CD4-positive, alpha-beta T cell treated with Interleukin-17A for 1 hour (primary cell): ENCODE data around the gene DSG2.
"Not testable (repeated sequence)": the region's sequence is repeated elsewhere in the genome, so short reads cannot be mapped to it uniquely, and the experiment has no call there.

ENCODE experiments used
- DNase-seq: peaks from one replicate; pipeline ENCODE4 v3.0.0-alpha.2; 2020

Gene DSG2

DNA sequence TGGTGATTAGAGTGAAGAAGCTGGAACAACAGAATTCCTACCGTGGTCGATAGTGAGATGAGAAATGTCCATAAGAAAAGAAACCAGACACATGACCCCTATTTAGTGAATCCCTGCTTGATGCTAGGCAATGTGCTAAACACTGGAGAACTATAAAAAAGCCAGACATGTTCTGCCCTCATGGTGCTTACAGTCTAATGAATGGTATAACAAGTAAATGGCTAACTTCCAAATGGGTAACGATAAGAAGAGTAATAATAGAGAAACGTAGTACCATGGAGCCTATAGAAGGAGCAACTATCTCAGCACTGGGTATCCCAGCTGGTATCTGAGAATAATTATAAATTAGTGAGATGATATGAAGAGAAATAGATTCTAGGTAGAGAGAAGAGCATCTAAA, 5.0 kb downstream of the DSG2 start:
- no peak for DNase-seq

DNA sequence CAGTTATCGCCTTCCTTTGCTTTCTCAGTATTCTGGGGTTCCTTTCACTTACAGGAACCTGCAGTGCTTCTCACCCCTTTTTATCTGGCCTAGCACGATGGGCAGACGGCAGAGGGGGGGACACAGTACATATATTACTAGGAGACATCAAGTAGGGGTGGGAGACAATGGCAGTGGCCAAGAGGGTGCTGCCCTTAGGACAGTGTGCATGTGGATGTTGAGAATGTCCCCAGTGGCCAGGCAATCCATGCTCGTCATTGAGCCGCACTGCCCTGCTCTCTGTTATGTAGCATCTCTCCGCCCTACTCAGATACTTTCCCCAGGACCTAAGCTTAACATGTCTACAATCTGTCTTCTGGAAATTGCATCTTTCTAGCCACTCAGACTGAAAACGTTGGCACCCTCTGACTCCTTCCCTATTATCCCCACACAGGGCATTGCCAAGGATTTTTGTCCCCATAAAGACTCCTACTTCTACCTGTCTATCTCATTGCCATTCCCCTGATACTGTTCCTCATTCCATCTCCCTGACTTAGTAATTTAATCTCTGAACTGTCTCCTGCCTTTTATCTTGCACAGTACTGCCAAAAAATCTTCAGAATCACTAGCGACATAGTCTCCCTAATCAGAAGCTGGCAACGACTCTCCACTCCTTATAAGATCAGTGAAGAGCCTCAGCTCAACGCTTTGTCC, 6.6 kb downstream of the DSG2 start:
- DNase-seq = no peak

DNA sequence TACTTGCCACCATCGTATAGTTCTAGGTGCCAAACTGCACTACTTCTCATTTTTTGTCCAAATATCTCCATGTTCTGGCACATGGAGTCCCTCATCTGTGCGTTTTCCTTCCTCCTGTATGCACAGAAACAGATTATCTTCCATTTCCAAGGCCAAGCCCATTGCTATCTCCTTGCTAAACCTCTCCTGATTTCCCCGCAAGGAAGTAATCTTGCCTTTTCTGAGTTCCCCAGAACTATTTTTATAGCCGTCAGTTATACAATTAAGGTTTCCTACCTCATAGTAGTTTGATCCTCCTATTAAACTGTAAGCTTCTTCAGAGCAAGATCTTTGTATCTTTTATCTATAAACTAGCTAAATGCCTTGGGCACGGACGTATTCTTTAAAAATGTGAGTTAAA, 7.2 kb downstream of the DSG2 start:
- no peak for DNase-seq

DNA sequence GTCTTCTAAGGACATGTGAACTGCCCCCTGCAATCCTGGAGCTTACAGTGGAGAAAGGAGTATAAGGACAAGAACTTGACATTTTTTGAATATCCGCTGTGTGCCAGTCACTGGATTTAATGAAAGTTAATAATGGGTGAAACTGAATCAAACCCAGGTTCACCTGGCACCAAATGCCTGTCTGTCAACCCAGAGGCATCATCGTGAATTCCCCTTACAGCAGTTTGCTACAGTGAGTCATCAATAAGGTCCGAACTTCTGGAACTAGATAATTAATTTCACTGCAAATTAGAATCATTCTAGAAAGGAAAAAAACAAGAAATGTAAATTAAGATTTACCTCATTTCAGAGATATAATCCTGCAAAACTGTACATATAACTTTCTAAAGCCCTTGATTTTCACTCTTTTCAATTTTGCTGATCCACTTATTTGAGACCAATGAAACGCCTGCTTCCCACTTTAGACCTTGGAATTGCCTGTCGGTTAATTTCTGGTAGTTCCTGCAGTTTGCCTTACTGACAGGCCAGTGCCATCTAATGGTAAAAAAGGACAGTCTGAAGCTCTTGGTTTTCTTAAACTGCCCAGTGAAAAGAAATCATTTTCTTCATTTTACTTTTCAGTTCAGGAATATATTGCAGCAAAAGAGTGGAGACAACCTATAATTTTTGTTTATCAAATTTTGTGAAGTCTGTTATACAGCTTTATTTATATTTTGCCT, 8.2 kb downstream of the DSG2 start:
- no peak for DNase-seq

DNA sequence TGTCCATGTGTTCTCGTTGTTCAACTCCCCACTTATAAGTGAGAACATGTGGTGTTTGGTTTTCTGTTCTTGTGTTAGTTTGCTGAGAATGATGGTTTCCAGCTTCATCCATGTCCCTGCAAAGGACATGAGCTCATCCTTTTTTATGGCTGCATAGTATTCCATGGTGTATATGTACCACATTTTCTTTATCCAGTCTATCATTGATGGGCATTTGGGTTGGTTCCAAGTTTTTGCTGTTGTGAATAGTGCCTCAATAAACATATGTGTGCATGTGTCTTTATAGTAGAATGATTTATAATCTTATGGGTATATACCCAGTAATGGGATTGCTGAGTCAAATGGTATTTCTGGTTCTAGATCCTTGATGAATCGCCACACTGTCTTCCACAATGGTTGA, 9.1 kb downstream of the DSG2 start:
- not testable (repeated sequence) for DNase-seq

DNA sequence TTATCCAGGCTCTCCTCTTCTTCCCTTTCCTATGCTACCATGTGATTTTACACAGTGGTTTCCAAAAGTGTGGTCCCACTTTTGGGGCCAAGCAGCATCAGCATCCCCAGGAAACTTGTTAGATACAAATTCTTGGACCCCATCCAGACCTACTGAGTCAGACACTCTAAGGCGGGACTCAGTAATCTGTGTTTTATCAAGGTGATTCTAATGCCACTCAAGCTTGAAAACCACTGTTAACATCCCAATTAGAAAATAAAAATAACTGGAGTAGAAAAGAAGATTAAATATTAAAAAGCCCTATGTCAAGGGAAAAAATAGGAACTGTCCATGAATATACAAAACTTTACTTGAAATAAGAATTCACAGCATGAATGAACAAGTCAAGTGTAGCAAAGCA, 10.8 kb downstream of the DSG2 start:
- no peak for DNase-seq

DNA sequence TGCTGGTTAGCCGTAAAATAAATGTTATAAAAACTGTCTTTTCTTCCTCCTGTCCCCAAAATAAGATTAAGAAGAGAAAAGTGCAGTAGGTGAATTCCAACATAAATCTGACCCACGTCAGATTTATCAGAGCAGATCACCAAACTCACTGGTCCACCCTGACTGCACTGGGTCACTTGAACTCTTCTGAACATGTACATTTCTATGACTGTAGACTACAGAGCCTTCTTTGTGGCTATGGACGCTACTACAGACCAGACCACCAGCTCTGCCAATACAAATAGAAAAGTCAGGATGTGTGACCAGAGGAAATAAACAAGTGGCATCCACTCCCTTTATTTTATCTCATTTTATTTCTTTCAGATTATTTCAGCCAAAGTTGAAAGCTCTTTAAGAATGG, 11.6 kb downstream of the DSG2 start:
- no peak for DNase-seq

DNA sequence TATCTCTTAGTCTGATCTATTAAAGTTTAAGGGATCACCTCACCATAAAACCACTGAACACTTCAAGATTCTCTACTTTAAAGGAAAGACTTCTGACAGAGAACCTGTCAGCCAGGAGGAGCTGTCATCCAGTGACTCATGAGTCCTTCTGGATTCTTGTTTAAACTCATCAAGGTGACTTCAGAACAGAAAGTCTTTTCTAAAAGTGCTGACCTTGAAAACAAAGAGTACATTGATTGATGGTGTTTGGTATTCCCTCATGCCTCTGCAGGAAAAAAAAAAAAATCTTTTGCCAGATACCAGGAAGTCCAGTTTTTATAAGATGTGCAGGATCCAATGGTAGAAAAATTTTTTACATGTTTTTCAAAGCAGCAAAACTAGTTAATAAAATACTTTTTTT, 12.3 kb downstream of the DSG2 start:
- DNase-seq = no peak

DNA sequence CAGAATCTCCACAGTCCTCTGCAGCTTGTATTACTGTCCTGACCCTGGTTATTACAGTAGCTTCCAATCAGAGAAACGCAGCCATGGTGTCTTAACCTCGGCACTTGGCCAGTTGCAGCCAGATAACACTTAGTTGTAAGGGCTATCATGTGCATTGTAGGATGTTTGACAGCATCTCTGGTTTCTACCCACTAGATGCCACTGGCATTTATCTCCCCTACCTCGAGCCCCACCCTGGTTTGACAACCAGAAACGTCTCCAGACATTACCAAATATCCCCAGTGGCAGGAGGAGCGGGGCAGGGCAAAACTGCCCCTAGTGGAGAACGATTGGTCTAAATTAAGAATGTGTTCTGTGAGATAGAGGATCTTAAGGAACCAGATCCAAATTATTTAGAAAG, 13.1 kb downstream of the DSG2 start:
- no peak for DNase-seq

DNA sequence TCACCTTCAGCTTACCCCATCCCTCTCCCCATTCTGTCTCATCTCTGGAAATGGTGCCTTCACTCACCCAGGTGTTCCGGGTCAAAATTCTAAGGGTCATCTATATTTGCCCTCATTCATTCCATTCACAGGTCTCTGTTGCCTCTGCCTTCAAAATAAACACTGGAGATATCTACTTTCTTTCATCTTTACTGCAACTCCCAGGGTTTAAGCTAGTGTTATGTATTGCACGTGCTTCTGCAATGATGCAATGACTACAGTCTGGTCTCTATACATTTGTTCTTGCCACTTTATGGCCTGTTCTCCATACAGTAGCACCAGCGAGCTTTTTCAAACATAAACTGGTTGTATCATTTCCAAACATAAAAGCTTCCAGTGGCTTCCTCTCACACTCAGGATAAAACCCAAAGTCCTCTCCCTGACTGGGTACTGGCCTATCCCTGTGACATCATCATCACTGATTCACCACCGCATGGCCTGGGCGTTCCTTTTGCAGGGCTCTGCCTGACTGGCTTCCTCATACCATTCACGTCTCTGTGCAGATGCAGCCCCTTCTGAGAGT, 14.3 kb downstream of the DSG2 start:
- no peak for DNase-seq

DNA sequence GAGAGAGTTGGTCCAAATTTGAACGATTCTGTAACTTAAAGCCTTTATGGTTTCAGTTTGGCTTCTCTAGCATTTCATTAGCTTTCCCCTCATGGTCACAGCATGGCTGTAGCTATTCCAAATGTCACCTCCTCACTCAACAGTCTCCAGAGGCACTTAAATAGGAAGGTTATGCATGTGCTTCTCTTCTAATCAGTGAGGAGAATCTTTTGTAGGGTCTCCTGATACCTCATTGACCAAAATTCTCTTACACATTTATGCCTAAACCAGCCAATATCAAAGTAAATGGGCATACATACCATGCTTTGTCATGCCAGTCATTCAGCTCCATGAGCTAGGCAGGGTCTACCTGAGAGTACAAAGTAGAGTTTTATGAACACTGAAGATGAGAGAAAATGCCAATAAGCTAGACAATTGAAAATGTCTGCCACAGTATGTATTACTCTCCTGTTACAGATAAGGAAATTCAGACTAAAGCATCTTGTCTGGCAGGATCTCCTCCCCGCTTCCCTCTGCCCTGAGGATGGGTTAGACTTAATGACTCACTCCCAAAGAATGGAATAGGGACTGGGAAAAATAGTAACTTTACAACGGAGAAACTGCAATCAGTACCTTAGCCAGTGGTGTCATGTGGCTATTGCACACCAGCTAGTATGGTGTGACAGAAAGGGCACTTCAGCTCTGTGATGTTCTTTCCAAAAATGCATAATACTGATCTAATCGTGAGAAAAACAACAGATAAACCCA, 15.4 kb downstream of the DSG2 start:
- no peak for DNase-seq

DNA sequence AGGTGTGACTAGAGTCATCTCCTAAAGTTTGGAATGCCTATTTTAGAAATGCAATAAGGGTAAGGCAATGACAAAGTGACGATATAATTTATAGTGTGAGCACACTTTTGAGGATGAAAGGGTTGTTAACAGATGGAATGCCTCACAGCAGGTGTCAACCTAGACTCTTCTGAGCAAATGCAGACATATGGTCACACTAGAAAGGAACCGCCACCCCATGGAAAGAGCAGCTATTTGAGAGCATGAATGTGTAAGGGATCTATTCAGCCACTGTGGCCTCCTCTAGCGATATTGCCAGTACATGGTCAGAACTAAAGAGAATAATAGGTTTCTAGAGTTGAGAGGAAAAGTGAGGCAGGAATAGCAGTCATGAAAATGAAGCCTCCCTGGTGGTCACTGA, 18.5 kb downstream of the DSG2 start:
- no peak for DNase-seq

DNA sequence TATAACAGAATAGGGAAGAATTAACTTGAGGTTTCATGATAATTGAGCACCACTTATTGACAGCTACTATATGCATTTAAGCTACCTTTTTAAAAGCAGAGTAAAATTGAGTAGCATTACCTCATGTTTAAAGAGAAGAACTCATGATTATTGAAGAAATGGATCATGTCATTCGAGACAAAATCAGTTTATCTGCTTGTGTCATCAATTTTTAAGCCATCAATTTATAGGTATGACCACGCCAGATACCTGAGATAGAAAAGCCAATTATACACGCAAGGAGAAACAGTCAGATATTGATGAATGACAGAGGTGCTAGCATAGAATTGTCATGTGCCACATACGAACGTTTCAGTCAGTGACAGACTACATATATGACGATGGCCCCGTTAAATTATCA, 28.4 kb downstream of the DSG2 start:
- DNase-seq = no peak

DNA sequence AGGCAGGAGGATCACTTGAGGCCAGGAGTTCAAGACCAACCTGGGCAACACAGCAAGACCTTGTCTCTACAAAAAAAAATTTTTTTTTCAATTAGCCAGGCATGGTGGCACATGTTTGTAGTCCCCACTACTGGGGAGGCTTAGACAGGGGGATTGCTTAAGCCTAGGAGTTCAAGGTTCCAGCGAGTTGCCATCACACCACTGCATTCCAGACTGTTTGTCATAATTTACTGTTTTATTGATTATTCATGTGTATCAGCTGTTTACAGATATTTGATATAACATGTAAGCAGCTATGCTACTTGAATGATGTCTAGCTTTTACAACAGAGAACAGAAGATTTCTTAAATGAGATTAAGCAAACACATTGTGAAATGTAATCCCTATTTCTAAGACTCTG, 35.3 kb downstream of the DSG2 start:
- DNase-seq = no peak

DNA sequence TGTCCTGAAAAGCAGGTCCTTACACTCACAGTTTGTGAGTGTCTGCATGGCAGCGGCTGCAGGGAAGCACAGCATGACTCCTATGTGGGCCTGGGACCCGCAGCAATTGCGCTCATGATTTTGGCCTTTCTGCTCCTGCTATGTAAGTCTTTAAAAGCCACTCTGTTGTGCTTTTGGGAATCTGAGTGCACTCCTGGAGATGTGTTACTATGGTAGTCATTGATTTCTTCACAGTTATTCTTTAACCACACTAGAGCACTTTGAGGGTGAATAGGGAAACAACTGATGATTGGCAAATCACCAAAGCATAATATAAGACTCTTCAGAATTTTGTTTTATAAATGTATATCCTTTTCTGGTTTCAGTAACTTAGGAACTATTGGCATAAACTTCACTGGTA, 40.9 kb downstream of the DSG2 start:
- DNase-seq = no peak

DNA sequence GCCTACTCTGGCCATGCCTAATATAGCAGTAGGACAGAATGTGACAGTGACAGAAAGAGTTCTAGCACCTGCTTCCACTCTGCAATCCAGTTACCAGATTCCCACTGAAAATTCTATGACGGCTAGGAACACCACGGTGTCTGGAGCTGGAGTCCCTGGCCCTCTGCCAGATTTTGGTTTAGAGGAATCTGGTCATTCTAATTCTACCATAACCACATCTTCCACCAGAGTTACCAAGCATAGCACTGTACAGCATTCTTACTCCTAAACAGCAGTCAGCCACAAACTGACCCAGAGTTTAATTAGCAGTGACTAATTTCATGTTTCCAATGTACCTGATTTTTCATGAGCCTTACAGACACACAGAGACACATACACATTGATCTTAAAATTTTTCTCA, 48.5 kb downstream of the DSG2 start:
- no peak for DNase-seq

DNA sequence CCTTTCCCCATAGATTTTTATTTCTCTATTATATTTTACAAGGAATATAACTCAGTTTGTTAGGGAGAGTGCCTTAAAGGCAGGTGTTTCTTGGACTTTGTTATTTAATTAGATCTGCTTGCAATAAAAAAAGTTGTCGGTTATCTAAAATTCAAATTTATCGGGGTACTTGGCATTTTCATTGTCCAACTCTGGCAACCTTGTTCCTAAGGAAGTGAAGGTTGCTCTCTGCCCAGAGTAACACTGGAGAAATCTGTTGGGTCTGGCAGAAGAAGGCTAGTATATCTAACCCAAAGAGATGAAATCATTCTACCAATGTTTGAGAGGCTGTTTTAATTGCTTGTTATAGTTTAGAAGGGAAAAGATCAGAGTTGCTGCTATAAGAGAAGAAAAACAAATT, 50.9 kb downstream of the DSG2 start:
- no peak for DNase-seq

DNA sequence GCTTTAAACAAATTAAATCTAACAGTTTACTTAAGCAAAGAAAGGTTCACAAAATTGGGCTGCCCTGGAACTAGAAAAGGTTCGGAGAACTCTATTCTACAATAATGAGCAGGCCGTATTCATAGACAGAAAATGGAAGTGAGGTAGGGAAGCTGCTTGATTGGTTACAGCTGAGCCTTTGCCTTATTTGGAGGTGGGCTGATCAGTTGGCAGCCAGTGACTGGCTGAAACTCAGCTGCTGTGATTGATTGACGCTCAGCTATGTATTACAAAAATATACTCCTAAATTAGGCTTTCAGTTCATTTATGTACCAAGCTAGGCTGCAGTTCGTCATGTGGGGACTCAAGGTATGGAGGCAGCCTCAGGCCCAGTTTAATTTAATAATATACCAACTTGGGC, 51.4 kb downstream of the DSG2 start:
- DNase-seq = no peak

DNA sequence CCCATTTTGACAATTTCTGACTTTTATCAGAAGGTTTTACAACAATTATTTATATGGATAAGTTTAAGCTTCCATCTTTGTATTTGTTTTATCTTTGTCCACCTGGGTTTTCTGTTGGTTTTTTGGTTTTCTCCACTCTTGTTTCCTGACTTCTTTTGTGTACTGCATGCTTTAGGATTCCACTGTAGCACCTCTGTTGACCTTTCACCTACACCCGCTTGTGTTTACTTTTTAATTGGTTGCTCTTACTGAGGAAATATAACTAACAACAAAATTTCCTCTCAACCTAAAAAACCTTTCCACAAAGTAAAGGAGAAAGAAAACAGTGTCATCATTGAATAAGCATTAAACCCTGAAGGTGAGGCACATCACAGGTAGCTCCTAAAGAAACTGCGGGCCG, 53.9 kb downstream of the DSG2 start:
- no peak for DNase-seq

DNA sequence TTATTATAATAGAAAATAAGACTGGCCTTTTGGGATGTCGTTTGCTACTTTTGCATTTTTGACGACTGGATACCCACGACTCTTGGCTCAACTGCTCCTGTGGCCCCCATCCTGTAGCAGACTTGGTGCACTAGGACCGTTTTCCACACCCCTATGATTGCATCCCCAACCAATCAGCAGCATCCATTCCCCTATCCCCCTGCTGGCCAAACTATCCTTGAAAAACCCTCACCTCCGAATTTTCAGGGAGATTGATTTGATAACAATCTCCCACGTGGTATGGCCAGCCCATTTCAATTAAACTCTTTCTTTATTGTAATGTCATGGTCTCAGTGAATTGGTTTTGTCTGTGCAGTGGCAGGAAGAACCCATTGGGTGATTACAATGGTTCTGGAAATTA, 55.8 kb downstream of the DSG2 start:
- DNase-seq = no peak

DNA sequence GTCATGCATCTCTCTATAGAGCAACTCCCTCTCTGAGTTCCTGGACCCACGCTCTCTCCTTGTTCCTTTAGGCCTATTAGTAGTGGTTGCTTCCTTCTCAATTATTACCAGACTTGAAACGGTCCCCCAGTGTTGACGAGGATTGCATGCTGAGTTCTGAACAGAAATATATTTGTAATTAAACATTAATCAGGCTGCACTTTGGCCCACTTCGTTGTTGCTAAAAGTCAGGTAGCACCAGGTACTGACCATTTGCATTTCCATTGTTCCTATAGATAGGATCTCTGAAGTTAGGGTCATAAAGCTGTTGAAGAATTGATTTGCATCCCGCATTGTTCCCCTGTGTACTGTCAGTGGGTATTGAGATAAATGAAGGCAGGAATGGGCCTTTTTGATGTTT, 56.8 kb downstream of the DSG2 start:
- no peak for DNase-seq

DNA sequence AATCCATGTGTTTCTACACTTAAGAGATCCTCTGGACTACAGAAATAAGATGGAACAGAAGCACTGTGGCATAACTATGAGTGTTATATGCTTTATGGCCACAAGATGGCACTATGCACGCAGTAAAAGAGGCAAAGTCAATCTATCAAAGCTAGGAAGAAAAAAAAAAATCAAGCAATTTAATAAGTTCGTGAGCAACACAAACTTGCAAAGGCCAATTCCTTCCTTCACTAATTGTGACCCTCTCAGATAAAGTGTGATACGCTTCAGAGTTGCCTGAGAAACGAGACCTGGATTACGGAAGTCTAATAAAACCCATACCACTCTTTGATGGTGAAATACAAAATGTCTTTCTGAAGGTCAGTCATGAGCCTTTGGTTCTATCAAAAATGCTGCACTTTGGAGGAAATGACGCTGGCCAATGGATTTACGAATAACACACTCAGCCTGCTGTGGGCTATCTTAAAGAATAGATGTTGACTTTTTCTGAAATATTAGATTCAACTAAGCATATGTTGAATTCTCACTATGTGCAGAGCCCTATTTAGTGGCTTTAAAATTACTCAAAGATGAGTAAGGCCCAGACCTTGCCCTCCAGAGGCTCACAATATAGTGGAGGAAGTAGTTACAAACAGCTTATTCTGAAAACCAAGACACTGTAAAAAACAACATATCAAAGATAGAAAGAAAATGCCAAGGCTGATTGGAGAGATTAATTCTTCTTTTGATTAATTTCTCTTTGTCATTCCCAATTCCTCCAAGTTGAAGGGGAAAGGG, 58.2 kb downstream of the DSG2 start:
- DNase-seq = peak; percentile 64

DNA sequence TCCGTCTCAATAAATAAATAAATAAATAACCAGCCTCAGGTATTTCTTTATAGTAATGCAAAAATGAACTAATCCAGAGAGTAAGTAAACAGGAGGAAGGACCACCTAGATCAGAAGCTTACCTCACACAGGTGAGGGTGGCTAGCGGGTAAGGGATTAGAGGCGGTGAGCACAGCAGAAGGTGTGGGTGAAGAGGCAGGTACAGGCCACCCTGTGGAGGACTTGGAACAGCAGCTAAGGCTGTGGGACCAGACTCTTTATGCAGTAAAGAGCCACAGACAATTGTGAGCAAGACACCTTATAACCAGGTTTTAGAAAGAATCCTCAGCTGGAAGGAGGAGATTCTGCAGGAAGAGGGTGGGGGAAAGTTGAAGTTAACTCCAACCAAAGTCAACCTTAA, 59.5 kb downstream of the DSG2 start:
- no peak for DNase-seq
